Astrocyte (in vitro differentiated cells and primary cell): ENCODE results near the gene TAS1R1. TPM values are rescaled to one million over a fixed set of nuclear protein-coding genes. Genes with fewer than 3 reads are reported as not detected.

Source experiments
- DNase-seq: peaks from one replicate; pipeline ENCODE4 v3.0.0-alpha.2; 2010; ENCODE audit warnings: low read depth
- FAIRE-seq: peaks from 2 replicates; lab custom pipeline; 2011; peaks lifted over from hg19 to GRCh38; lab: Jason Lieb, UNC
- H2AFZ ChIP-seq: 2 replicates; pipeline ENCODE4 v1.6.0; 2012; ENCODE audit warnings: low read depth, low read length, inconsistent platforms
- H3K27ac ChIP-seq: 2 replicates; pipeline ENCODE4 v1.5.1; 2011; ENCODE audit warnings: low read depth, low read length, inconsistent platforms
- H3K27me3 ChIP-seq: 2 replicates; pipeline ENCODE4 v1.6.0; 2011; ENCODE audit warnings: low read length, inconsistent platforms; ENCODE audit not compliant: insufficient read depth
- H3K36me3 ChIP-seq: 2 replicates; pipeline ENCODE4 v1.5.1; 2011; ENCODE audit warnings: low read length, inconsistent platforms; ENCODE audit not compliant: insufficient read depth
- H3K4me1 ChIP-seq: 2 replicates; pipeline ENCODE4 v1.5.1; 2011; ENCODE audit warnings: low read length, inconsistent platforms; ENCODE audit not compliant: insufficient read depth
- H3K4me2 ChIP-seq: 2 replicates; pipeline ENCODE4 v1.6.0; 2012; ENCODE audit warnings: low read length, inconsistent platforms
- H3K4me3 ChIP-seq: 2 replicates; pipeline ENCODE4 v1.5.1; 2011; ENCODE audit warnings: low read depth, mild to moderate bottlenecking, low read length, inconsistent platforms; ENCODE audit not compliant: insufficient read depth
- H3K79me2 ChIP-seq: 2 replicates; pipeline ENCODE4 v1.6.0; 2012; ENCODE audit warnings: mild to moderate bottlenecking, low read length, inconsistent platforms; ENCODE audit not compliant: insufficient read depth
- H3K9ac ChIP-seq: 2 replicates; pipeline ENCODE4 v1.6.0; 2012; ENCODE audit warnings: mild to moderate bottlenecking, low read length, inconsistent platforms
- H3K9me3 ChIP-seq: 2 replicates; pipeline ENCODE4 v1.5.1; 2012; ENCODE audit warnings: low read depth, mild to moderate bottlenecking, low read length, inconsistent platforms; ENCODE audit not compliant: insufficient read depth
- H4K20me1 ChIP-seq: 2 replicates; pipeline ENCODE4 v1.6.0; 2012; ENCODE audit warnings: low read length, inconsistent platforms; ENCODE audit not compliant: insufficient read depth
- H3K27ac Mint-ChIP-seq: one replicate; pipeline ENCODE4 v1.8.0; 2021; ENCODE audit warnings: mild to moderate bottlenecking, mixed read lengths; ENCODE audit not compliant: unreplicated experiment
- H3K27me3 Mint-ChIP-seq: one replicate; pipeline ENCODE4 v1.8.0; 2021; ENCODE audit warnings: low read depth, mixed read lengths; ENCODE audit not compliant: unreplicated experiment
- H3K36me3 Mint-ChIP-seq: one replicate; pipeline ENCODE4 v1.8.0; 2021; ENCODE audit warnings: low read depth, mixed read lengths; ENCODE audit not compliant: unreplicated experiment
- H3K4me1 Mint-ChIP-seq: one replicate; pipeline ENCODE4 v1.8.0; 2021; ENCODE audit warnings: low read depth, mixed read lengths; ENCODE audit not compliant: unreplicated experiment
- H3K4me3 Mint-ChIP-seq: one replicate; pipeline ENCODE4 v1.8.0; 2021; ENCODE audit warnings: mild to moderate bottlenecking, moderate library complexity, mixed read lengths; ENCODE audit not compliant: unreplicated experiment
- H3K9me3 Mint-ChIP-seq: one replicate; pipeline ENCODE4 v1.8.0; 2021; ENCODE audit warnings: mild to moderate bottlenecking, mixed read lengths; ENCODE audit not compliant: unreplicated experiment
- CTCF ChIP-seq: IDR thresholded peaks from 2 replicates; pipeline ENCODE4 v1.5.1; 2011; ENCODE audit warnings: low read depth, mild to moderate bottlenecking, inconsistent platforms, low read length, moderate library complexity; ENCODE audit not compliant: insufficient read depth
- EZH2 ChIP-seq: IDR thresholded peaks from 2 replicates; pipeline ENCODE4 v1.6.1; 2012; ENCODE audit warnings: mild to moderate bottlenecking, low read length, inconsistent platforms; ENCODE audit not compliant: insufficient read depth
- total RNA-seq: library from RNA; stranded (reverse); gene quantifications from 2 replicates; pipeline ENCODE4 v1.2.1, GENCODE V29; 2021

The TAS1R1 gene
- total RNA-seq, 1 donor from 2014 or later: not detected

- Histone ChIP-seq H3K27ac (no peak overlapping the region), H4K20me1 (peaks cover 85% of the 10 kb centered on the region), H3K27me3 (no peaks in the 10 kb centered on the region), H3K4me1 (no peaks in the 10 kb centered on the region), H3K9me3 (no peaks in the 10 kb centered on the region), H2AFZ (no peak overlapping the region), H3K36me3 (peaks cover 18% of the 10 kb centered on the region), H3K9ac (no peak overlapping the region), H3K4me3 (no peak overlapping the region), H3K79me2 (peaks cover 43% of the 10 kb centered on the region), H3K4me2 (no peak overlapping the region)
- FAIRE-seq: no peak
- H3K9me3 Mint-ChIP-seq: no peaks in the 10 kb centered on the region
- TF ChIP-seq CTCF (no peak), EZH2 (no peak)
- no peak overlapping the region for H3K27ac Mint-ChIP-seq
- H3K4me1 Mint-ChIP-seq: peaks cover 2% of the 10 kb centered on the region
- H3K27me3 Mint-ChIP-seq: no peaks in the 10 kb centered on the region
- H3K4me3 Mint-ChIP-seq: no peak overlapping the region
- H3K36me3 Mint-ChIP-seq: peaks cover 15% of the 10 kb centered on the region
- DNase-seq: no peak
Observed at GRCh38 chr1:6588893-6589520, 33.9 kb downstream of the TAS1R1 start.

GRCh38 chr1:6590046-6590445 is 34.9 kb downstream of the TAS1R1 start:
- no peak overlapping the region for H3K9ac ChIP-seq
- TF ChIP-seq CTCF: no peak
- no peak for TF ChIP-seq EZH2
- H3K27me3 ChIP-seq: no peaks in the 10 kb centered on the region
- H3K27ac ChIP-seq: no peak overlapping the region
- no peak overlapping the region for H3K27ac Mint-ChIP-seq
- H3K4me3 ChIP-seq: no peak overlapping the region
- DNase-seq (no peak), FAIRE-seq (no peak)
- no peak overlapping the region for H3K4me2 ChIP-seq
- no peaks in the 10 kb centered on the region for H3K9me3 Mint-ChIP-seq
- no peak overlapping the region for H2AFZ ChIP-seq
- peaks cover 46% of the 10 kb centered on the region for H3K79me2 ChIP-seq
- H3K36me3 ChIP-seq: peaks cover 25% of the 10 kb centered on the region
- no peak overlapping the region for H3K4me3 Mint-ChIP-seq
- H3K36me3 Mint-ChIP-seq: peaks cover 18% of the 10 kb centered on the region
- H3K9me3 ChIP-seq: no peaks in the 10 kb centered on the region
- no peaks in the 10 kb centered on the region for H3K27me3 Mint-ChIP-seq
- no peaks in the 10 kb centered on the region for H3K4me1 Mint-ChIP-seq
- peaks cover 89% of the 10 kb centered on the region for H4K20me1 ChIP-seq
- no peaks in the 10 kb centered on the region for H3K4me1 ChIP-seq

- H3K9me3 Mint-ChIP-seq: no peaks in the 10 kb centered on the region
- H4K20me1 ChIP-seq: peaks cover 93% of the 10 kb centered on the region
- H3K36me3 Mint-ChIP-seq: peaks cover 19% of the 10 kb centered on the region
- peaks cover 36% of the 10 kb centered on the region for H3K36me3 ChIP-seq
- no peak for FAIRE-seq
- H3K9me3 ChIP-seq: no peaks in the 10 kb centered on the region
- H3K27ac ChIP-seq: no peak overlapping the region
- DNase-seq: no peak
- H3K4me2 ChIP-seq: no peak overlapping the region
- H3K4me1 Mint-ChIP-seq: peaks cover under 1% of the 10 kb centered on the region
- no peaks in the 10 kb centered on the region for H3K27me3 Mint-ChIP-seq
- no peak overlapping the region for H2AFZ ChIP-seq
- no peak overlapping the region for H3K4me3 ChIP-seq
- H3K79me2 ChIP-seq: peaks cover 57% of the 10 kb centered on the region
- no peak overlapping the region for H3K9ac ChIP-seq
- H3K27me3 ChIP-seq: no peaks in the 10 kb centered on the region
- TF ChIP-seq EZH2 (no peak), CTCF (no peak)
- H3K4me1 ChIP-seq: no peaks in the 10 kb centered on the region
- H3K4me3 Mint-ChIP-seq: no peak overlapping the region
- H3K27ac Mint-ChIP-seq: no peak overlapping the region
Observed at GRCh38 chr1:6591222-6591621, 36.1 kb downstream of the TAS1R1 start.
